A549 treated with Mapracorat at 1 μM for 4 hours (cell line): ENCODE data around the gene CYP3A5. TPM values are rescaled to one million over a fixed set of nuclear protein-coding genes. Genes with fewer than 3 reads are reported as not detected.

ENCODE experiments used
- total RNA-seq: library from RNA; stranded (reverse); fragments of 200-300 nt; extraction: Qiagen RNA extraction; gene quantifications from 5 replicates; pipeline ENCODE4 v1.2.3, GENCODE V29; 2022

CYP3A5 gene
- 0.99 to 1.9 TPM (median 1.2 TPM) in 5 replicates for total RNA-seq

GRCh38 chr7:99679400-99680191 lies at the start of gene CYP3A5:
Gene CYP3A5, minus strand, starts transcription at chr7:99679996. Its CDS starts 100 bp downstream, at chr7:99679896.

GRCh38 chr7:99616359-99617191 lies 63.2 kb downstream of the CYP3A5 start, which contains the start of gene ZSCAN25:
Gene ZSCAN25, plus strand, starts transcription at chr7:99616946. Its CDS starts 2,661 bp downstream, at chr7:99619607.

Other genes starting within 250 kb of the CYP3A5 start
- gene PTCD1, start 241.2 kb downstream of the CYP3A5 start, total RNA-seq, result 5.4 to 9.1 TPM (median 6.6 TPM) in 5 replicates
- gene CPSF4, start 241.1 kb downstream of the CYP3A5 start, total RNA-seq, result 33.6 to 45.5 TPM (median 41.0 TPM) in 5 replicates
- gene ATP5MF, start 213.8 kb downstream of the CYP3A5 start, total RNA-seq, result 891 to 1,436 TPM (median 906 TPM) in 5 replicates
- 7.1 to 9.6 TPM (median 9.5 TPM) in 5 replicates for gene ZNF789, start 207.1 kb downstream of the CYP3A5 start, total RNA-seq
- 15.9 to 18.8 TPM (median 17.9 TPM) in 5 replicates for gene ZNF394, start 179.7 kb downstream of the CYP3A5 start, total RNA-seq
- 8.9 to 10.1 TPM (median 9.2 TPM) in 5 replicates for gene ZKSCAN5, start 175.3 kb downstream of the CYP3A5 start, total RNA-seq
- gene FAM200A, start 127.9 kb downstream of the CYP3A5 start, total RNA-seq, result 4.2 to 6.7 TPM (median 6.2 TPM) in 5 replicates
- 52.5 to 59.0 TPM (median 54.6 TPM) in 5 replicates for gene ZNF655, start 121.4 kb downstream of the CYP3A5 start, total RNA-seq
- gene TMEM225B, start 81.7 kb downstream of the CYP3A5 start, total RNA-seq, result 0.38 to 1.2 TPM (median 0.84 TPM) in 5 replicates
- 7.3 to 10.2 TPM (median 8.9 TPM) in 5 replicates for gene ZSCAN25, start 63.0 kb downstream of the CYP3A5 start, total RNA-seq
- gene CYP3A7, start 55.2 kb upstream of the CYP3A5 start, total RNA-seq, result 0.06 to 0.07 TPM in 2 of 5 replicates, not detected in the others
- gene CYP3A4, start 104.2 kb upstream of the CYP3A5 start, total RNA-seq, result 0.09 to 0.10 TPM in 2 of 5 replicates, not detected in the others
- not detected in 5 replicates for gene CYP3A43, start 148.0 kb upstream of the CYP3A5 start, total RNA-seq
- gene OR2AE1, start 197.0 kb upstream of the CYP3A5 start, total RNA-seq, result not detected in 5 replicates
- 24.6 to 27.9 TPM (median 25.0 TPM) in 5 replicates for gene TRIM4, start 239.5 kb upstream of the CYP3A5 start, total RNA-seq
- gene GJC3, start 249.6 kb upstream of the CYP3A5 start, total RNA-seq, result 0.12 to 0.21 TPM (median 0.12 TPM) in 3 of 5 replicates, not detected in the others